Activated CD4-positive, alpha-beta memory T cell treated with anti-CD3 and anti-CD28 coated beads, Interleukin-2, amount 10 ng/mL, durations not matched to agents 7 days and 5 days (primary cell): ENCODE results near the gene ANXA6. TPM values are rescaled to one million over a fixed set of nuclear protein-coding genes. Genes with fewer than 3 reads are reported as not detected.
A peak's percentile ranks its signal among the peaks of the same experiment; 100 is the strongest.
"Not testable (repeated sequence)": the region's sequence is repeated elsewhere in the genome, so short reads cannot be mapped to it uniquely, and the experiment has no call there.

Source experiments
- CTCF ChIA-PET: fragments of 350-600 bp; sonication (Branson Sonifier 250); formaldehyde crosslinking; loops from one replicate; lab custom pipeline; 2021; ENCODE audit warnings: antibody characterized with exemption, inconsistent platforms; lab: Charles Lee
- POLR2A ChIA-PET: fragments of 350-600 bp; sonication (Branson Sonifier 250); formaldehyde crosslinking; loops from one replicate; lab custom pipeline; 2021; ENCODE audit warnings: antibody characterized with exemption; lab: Charles Lee
- DNase-seq: peaks from one replicate; pipeline ENCODE4 v3.0.0-alpha.2; 2020
- H3K27ac Mint-ChIP-seq: one replicate; pipeline ENCODE4 v1.8.0; 2021; ENCODE audit warnings: mild to moderate bottlenecking, mixed read lengths
- H3K27me3 Mint-ChIP-seq: one replicate; pipeline ENCODE4 v1.8.0; 2021; ENCODE audit warnings: mixed read lengths
- H3K36me3 Mint-ChIP-seq: one replicate; pipeline ENCODE4 v1.8.0; 2021; ENCODE audit warnings: low read depth, mixed read lengths
- H3K4me1 Mint-ChIP-seq: one replicate; pipeline ENCODE4 v1.8.0; 2021; ENCODE audit warnings: mixed read lengths
- H3K4me3 Mint-ChIP-seq: one replicate; pipeline ENCODE4 v1.8.0; 2021; ENCODE audit warnings: mild to moderate bottlenecking, mixed read lengths
- H3K9me3 Mint-ChIP-seq: one replicate; pipeline ENCODE4 v1.8.0; 2021; ENCODE audit warnings: mixed read lengths
- total RNA-seq, 2 experiments: library from RNA; stranded (reverse); gene quantifications; one replicate each; pipeline ENCODE4 v1.2.3, GENCODE V29; 2021

The ANXA6 gene
- total RNA-seq, 2 experiments from 2014 or later = 603 to 606 TPM

GRCh38 chr5:151178777-151179488 lies 21.4 kb upstream of the ANXA6 start:
- CTCF ChIA-PET = interaction anchor here (0.7 kb wide), 1 partner anchor 23 kb away, joined by 3 read pairs; no protein-coding TSS in a partner anchor
- Mint-ChIP-seq H3K27me3 (no peaks in the 10 kb centered on the region), H3K27ac (no peak overlapping the region), H3K36me3 (peaks cover 42% of the 10 kb centered on the region), H3K4me3 (no peak overlapping the region), H3K4me1 (no peaks in the 10 kb centered on the region), H3K9me3 (no peaks in the 10 kb centered on the region)
- no peak for DNase-seq
- POLR2A ChIA-PET = interaction anchor here (1.4 kb wide), 1 partner anchor 21 kb away, joined by 3 read pairs; the partner anchor contains the start of gene ANXA6

GRCh38 chr5:151178372-151178771 lies 20.8 kb upstream of the ANXA6 start:
- ChIA-PET POLR2A (interaction anchor here (1.4 kb wide), 1 partner anchor 20 kb away, joined by 3 read pairs; the partner anchor contains the start of gene ANXA6), CTCF (no interaction called here)
- Mint-ChIP-seq H3K36me3 (peaks cover 39% of the 10 kb centered on the region), H3K4me1 (no peaks in the 10 kb centered on the region), H3K27me3 (no peaks in the 10 kb centered on the region), H3K4me3 (no peak overlapping the region), H3K27ac (no peak overlapping the region), H3K9me3 (no peaks in the 10 kb centered on the region)
- no peak for DNase-seq

GRCh38 chr5:151176268-151176667 lies 18.7 kb upstream of the ANXA6 start:
- H3K9me3 Mint-ChIP-seq, H3K4me3 Mint-ChIP-seq, H3K27me3 Mint-ChIP-seq, H3K27ac Mint-ChIP-seq, DNase-seq, H3K4me1 Mint-ChIP-seq: not testable (repeated sequence)
- ChIA-PET CTCF (interaction anchor here (0.8 to 1.5 kb wide), 3 partner anchors 11 to 125 kb away, joined by 3 to 4 read pairs (median 3); no protein-coding TSS in a partner anchor), POLR2A (interaction anchor here (0.6 to 2.1 kb wide), 2 partner anchors 35 to 47 kb away, joined by 3 to 8 read pairs; partner anchors contain the start of gene CCDC69)
- H3K36me3 Mint-ChIP-seq = peaks cover 31% of the 10 kb centered on the region

- H3K4me3 Mint-ChIP-seq = no peak overlapping the region
- ChIA-PET CTCF (no interaction called here), POLR2A (no interaction called here)
- peaks cover 22% of the 10 kb centered on the region for H3K36me3 Mint-ChIP-seq
- H3K9me3 Mint-ChIP-seq = no peaks in the 10 kb centered on the region
- peaks cover 8% of the 10 kb centered on the region for H3K4me1 Mint-ChIP-seq
- no peaks in the 10 kb centered on the region for H3K27me3 Mint-ChIP-seq
- DNase-seq = no peak
- H3K27ac Mint-ChIP-seq = no peak overlapping the region
Observed at GRCh38 chr5:151174612-151175101, 17.1 kb upstream of the ANXA6 start.

- CTCF ChIA-PET = interaction anchor here (0.5 to 1.5 kb wide), 3 partner anchors 9 to 79 kb away, joined by 3 to 6 read pairs (median 4); no protein-coding TSS in a partner anchor
- no peaks in the 10 kb centered on the region for H3K9me3 Mint-ChIP-seq
- POLR2A ChIA-PET = no interaction called here
- DNase-seq = no peak
- H3K4me3 Mint-ChIP-seq = no peak overlapping the region
- no peak overlapping the region for H3K27ac Mint-ChIP-seq
- H3K36me3 Mint-ChIP-seq = peaks cover 20% of the 10 kb centered on the region
- peaks cover 8% of the 10 kb centered on the region for H3K4me1 Mint-ChIP-seq
- no peaks in the 10 kb centered on the region for H3K27me3 Mint-ChIP-seq
Observed at GRCh38 chr5:151173711-151174611, 16.4 kb upstream of the ANXA6 start.

- H3K4me3 Mint-ChIP-seq = no peak overlapping the region
- peaks cover 8% of the 10 kb centered on the region for H3K4me1 Mint-ChIP-seq
- H3K27ac Mint-ChIP-seq = no peak overlapping the region
- no peaks in the 10 kb centered on the region for H3K36me3 Mint-ChIP-seq
- no peak for DNase-seq
- H3K9me3 Mint-ChIP-seq = no peaks in the 10 kb centered on the region
- H3K27me3 Mint-ChIP-seq = no peaks in the 10 kb centered on the region
- CTCF ChIA-PET = interaction anchor here (0.9 to 10.1 kb wide), 4 partner anchors 18 to 119 kb away, joined by 3 to 242 read pairs (median 6); no protein-coding TSS in a partner anchor
- POLR2A ChIA-PET = interaction anchor here (0.7 to 1.3 kb wide), 2 partner anchors 18 to 40 kb away, joined by 3 read pairs; no protein-coding TSS in a partner anchor
Observed at GRCh38 chr5:151171529-151171928, 13.9 kb upstream of the ANXA6 start.

- ChIA-PET POLR2A (interaction anchor here (1.6 to 1.8 kb wide), 2 partner anchors 43 to 45 kb away, joined by 5 to 8 read pairs; no protein-coding TSS in a partner anchor), CTCF (interaction anchor here (1.1 to 10.1 kb wide), 8 partner anchors 44 to 608 kb away, joined by 3 to 242 read pairs (median 10); no protein-coding TSS in a partner anchor)
- Mint-ChIP-seq H3K9me3 (no peaks in the 10 kb centered on the region), H3K27ac (no peak overlapping the region), H3K36me3 (no peaks in the 10 kb centered on the region), H3K4me1 (peaks cover 15% of the 10 kb centered on the region), H3K4me3 (no peak overlapping the region), H3K27me3 (no peaks in the 10 kb centered on the region)
- no peak for DNase-seq
Observed at GRCh38 chr5:151168602-151169344, 11.2 kb upstream of the ANXA6 start.

- Mint-ChIP-seq H3K36me3 (no peaks in the 10 kb centered on the region), H3K9me3 (no peaks in the 10 kb centered on the region), H3K27me3 (no peaks in the 10 kb centered on the region), H3K27ac (no peak overlapping the region), H3K4me3 (no peak overlapping the region), H3K4me1 (peaks cover 15% of the 10 kb centered on the region)
- ChIA-PET POLR2A (interaction anchor here (0.7 to 3.3 kb wide), 4 partner anchors 10 to 56 kb away, joined by 3 to 22 read pairs (median 5); partner anchors contain the start of gene CCDC69), CTCF (interaction anchor here (0.8 to 10.1 kb wide), 9 partner anchors 11 to 117 kb away, joined by 3 to 242 read pairs (median 18); partner anchors contain the start of gene CCDC69)
- no peak for DNase-seq
Observed at GRCh38 chr5:151167022-151167421, 9.4 kb upstream of the ANXA6 start.

GRCh38 chr5:151164687-151165392 lies 7.3 kb upstream of the ANXA6 start:
- no peaks in the 10 kb centered on the region for H3K9me3 Mint-ChIP-seq
- H3K4me1 Mint-ChIP-seq = peaks cover 7% of the 10 kb centered on the region
- ChIA-PET CTCF (interaction anchor here (0.7 to 10.1 kb wide), 53 partner anchors 8 to 603 kb away, joined by 3 to 242 read pairs (median 5); partner anchors contain the start of genes CCDC69, GM2A, IRGM and RBM22), POLR2A (interaction anchor here (0.7 to 3.3 kb wide), 9 partner anchors 9 to 117 kb away, joined by 3 to 22 read pairs (median 3); no protein-coding TSS in a partner anchor)
- no peak overlapping the region for H3K4me3 Mint-ChIP-seq
- no peaks in the 10 kb centered on the region for H3K36me3 Mint-ChIP-seq
- H3K27me3 Mint-ChIP-seq = no peaks in the 10 kb centered on the region
- DNase-seq = peak; percentile 86
- no peak overlapping the region for H3K27ac Mint-ChIP-seq

- DNase-seq = no peak
- CTCF ChIA-PET = interaction anchor here (0.7 to 10.1 kb wide), 9 partner anchors 12 to 113 kb away, joined by 3 to 242 read pairs (median 8); partner anchors contain the start of gene CCDC69
- peaks cover 22% of the 10 kb centered on the region for H3K4me1 Mint-ChIP-seq
- no peaks in the 10 kb centered on the region for H3K9me3 Mint-ChIP-seq
- H3K4me3 Mint-ChIP-seq = no peak overlapping the region
- no peaks in the 10 kb centered on the region for H3K27me3 Mint-ChIP-seq
- no peaks in the 10 kb centered on the region for H3K36me3 Mint-ChIP-seq
- POLR2A ChIA-PET = interaction anchor here (1.1 to 2.2 kb wide), 3 partner anchors 13 to 36 kb away, joined by 3 to 8 read pairs (median 3); no protein-coding TSS in a partner anchor
- no peak overlapping the region for H3K27ac Mint-ChIP-seq
Observed at GRCh38 chr5:151162776-151163175, 5.2 kb upstream of the ANXA6 start.
